Keratinocyte (primary cell): Measurements from ENCODE around the gene ACACA. TPM values are rescaled to one million over a fixed set of nuclear protein-coding genes. Genes with fewer than 3 reads are reported as not detected.

Experiments
- DNase-seq: peaks from one replicate; pipeline ENCODE4 v3.0.0-alpha.2; 2011; ENCODE audit warnings: low read depth, missing footprints, low spot score
- FAIRE-seq: peaks from 2 replicates; lab custom pipeline; 2011; peaks lifted over from hg19 to GRCh38; lab: Jason Lieb, UNC
- H2AFZ ChIP-seq: 2 replicates; pipeline ENCODE4 v1.6.0; 2012; ENCODE audit warnings: low read length, control low read depth, inconsistent platforms; ENCODE audit not compliant: control insufficient read depth
- H3K27ac ChIP-seq: 2 replicates; pipeline ENCODE4 v1.5.1; 2011; ENCODE audit warnings: low read length; ENCODE audit not compliant: control insufficient read depth, insufficient read depth
- H3K27me3 ChIP-seq: 3 replicates; pipeline ENCODE4 v1.6.0; 2011; ENCODE audit warnings: low read length; ENCODE audit not compliant: control insufficient read depth, insufficient read depth; ENCODE audit errors: extremely low read depth
- H3K36me3 ChIP-seq, 2 experiments: 2 replicates in 1 of 2; 3 replicates in 1 of 2; pipeline ENCODE4 v1.5.1; 2011; ENCODE audit warnings: low read length in 2 of 2, mild to moderate bottlenecking in 1 of 2; ENCODE audit not compliant: control insufficient read depth in 2 of 2, insufficient read depth in 2 of 2; ENCODE audit errors: extremely low read depth in 1 of 2
- H3K4me1 ChIP-seq: 3 replicates; pipeline ENCODE4 v1.5.1; 2011; ENCODE audit warnings: low read length; ENCODE audit not compliant: control insufficient read depth, insufficient read depth; ENCODE audit errors: extremely low read depth
- H3K4me2 ChIP-seq: 3 replicates; pipeline ENCODE4 v1.6.0; 2011; ENCODE audit warnings: low read depth, low read length; ENCODE audit not compliant: control insufficient read depth, insufficient read depth; ENCODE audit errors: extremely low read depth
- H3K4me3 ChIP-seq, 3 experiments: fragments of 200-600 bp in 1 of 3; sonication (generic) in 1 of 3; 2 replicates in 2 of 3; 3 replicates in 1 of 3; pipeline ENCODE4 v1.5.1; 2011 to 2016; ENCODE audit warnings: low read length in 3 of 3, mild to moderate bottlenecking in 3 of 3, control low read depth in 2 of 3, inconsistent platforms in 1 of 3, low read depth in 1 of 3, mixed read lengths in 1 of 3, mixed run types in 1 of 3, moderate library complexity in 1 of 3; ENCODE audit not compliant: control insufficient read depth in 2 of 3, insufficient read depth in 2 of 3; ENCODE audit errors: extremely low read depth in 1 of 3
- H3K79me2 ChIP-seq: 2 replicates; pipeline ENCODE4 v1.6.0; 2012; ENCODE audit warnings: low read length; ENCODE audit not compliant: control insufficient read depth, insufficient read depth
- H3K9ac ChIP-seq: 3 replicates; pipeline ENCODE4 v1.6.0; 2011; ENCODE audit warnings: low read length; ENCODE audit not compliant: control insufficient read depth, insufficient read depth; ENCODE audit errors: extremely low read depth
- H3K9me1 ChIP-seq: 3 replicates; pipeline ENCODE4 v1.6.0; 2011; ENCODE audit warnings: low read length; ENCODE audit not compliant: control insufficient read depth, insufficient read depth; ENCODE audit errors: extremely low read depth
- H3K9me3 ChIP-seq: 2 replicates; pipeline ENCODE4 v1.5.1; 2012; ENCODE audit warnings: low read depth, low read length; ENCODE audit not compliant: control insufficient read depth
- H4K20me1 ChIP-seq: 3 replicates; pipeline ENCODE4 v1.6.0; 2011; ENCODE audit warnings: low read length; ENCODE audit not compliant: control insufficient read depth, insufficient read depth; ENCODE audit errors: extremely low read depth
- EZH2 ChIP-seq: IDR thresholded peaks from one replicate; pipeline ENCODE4 v1.6.1; 2012; ENCODE audit warnings: inconsistent platforms, mild to moderate bottlenecking, low read length, moderate library complexity
- dilution Hi-C: fragments of 300-500 bp; cut with MboI; formaldehyde crosslinking; loops from one replicate; pipeline ENCODE4 v1.7.0; 2020; ENCODE audit warnings: low sequenced_read_pairs; ENCODE audit not compliant: extremely low pct_ligation_motif_present
- polyA plus RNA-seq, 5 experiments: library from polyadenylated mRNA; depleted of rRNA in 3 of 5; stranded (reverse) in 3 of 5; stranded (forward) in 1 of 5; unstranded in 1 of 5; fragments of >200 nt; gene quantifications; 1 replicate in 1 of 5; 2 replicates in 3 of 5; 3 replicates in 1 of 5; pipeline versions ENCODE4 v1.2.1 to v1.2.3, GENCODE V29; 2011 to 2012; ENCODE audit warnings: missing spikeins in 2 of 5, low read depth in 1 of 5, low replicate concordance in 1 of 5
- TF ChIP-seq, protein P1 (sequence below), 3 experiments: IDR thresholded peaks in 1 of 3; conservative IDR thresholded peaks in 1 of 3; optimal IDR thresholded peaks in 1 of 3; 2 replicates in 2 of 3; 3 replicates in 1 of 3; pipeline versions ENCODE3 to v1.5.1; 2011; ENCODE audit warnings: low read length in 3 of 3, mild to moderate bottlenecking in 3 of 3, moderate library complexity in 2 of 3, control low read depth in 1 of 3, inconsistent platforms in 1 of 3; ENCODE audit not compliant: insufficient read depth in 2 of 3; ENCODE audit errors: extremely low read depth in 1 of 3

Gene ACACA
- polyA plus RNA-seq, 1 donor (not counting 4 experiments of a cell fraction or from before 2014, with no cell fraction given): 85.8 TPM

DNA sequence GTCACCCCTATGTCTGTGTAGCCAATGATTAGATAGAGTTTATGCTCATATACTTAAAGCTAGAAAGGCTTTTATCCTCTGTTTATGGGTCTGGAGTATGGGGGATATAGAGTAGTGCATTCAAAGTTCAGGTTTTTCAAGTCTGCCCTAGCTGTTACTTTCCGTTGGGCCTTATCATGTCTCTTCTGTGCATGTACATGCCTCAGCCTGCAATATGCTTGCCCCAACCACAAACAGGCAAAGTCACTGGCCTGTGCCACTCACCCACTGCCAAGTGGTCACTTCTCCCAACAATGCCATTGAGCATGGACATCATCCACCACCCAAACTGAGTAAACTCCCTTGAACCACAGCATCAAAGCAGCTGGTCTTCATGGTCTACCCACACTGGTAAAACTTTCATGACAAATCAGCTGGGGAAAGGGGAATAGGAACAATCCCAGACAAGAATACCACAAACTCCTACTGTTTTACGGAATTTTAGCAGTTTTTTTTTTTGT is 101.2 kb downstream of the ACACA start:
- dilution Hi-C loops: no loop called here
- H3K4me2 ChIP-seq: peak overlapping the region; percentile 63
- H3K9me3 ChIP-seq: no peaks in the 10 kb centered on the region
- no peaks in the 10 kb centered on the region for H3K27me3 ChIP-seq
- H4K20me1 ChIP-seq: peaks cover 2% of the 10 kb centered on the region
- H2AFZ ChIP-seq: no peak overlapping the region
- H3K4me1 ChIP-seq: peaks cover 34% of the 10 kb centered on the region
- DNase-seq: peak; percentile 19
- peaks cover 33% of the 10 kb centered on the region for H3K79me2 ChIP-seq
- no peaks in the 10 kb centered on the region for H3K36me3 ChIP-seq
- peaks cover 3% of the 10 kb centered on the region for H3K9me1 ChIP-seq
- FAIRE-seq: no peak
- H3K9ac ChIP-seq: no peak overlapping the region
- no peak overlapping the region for H3K4me3 ChIP-seq
- no peak for TF ChIP-seq EZH2
- TF ChIP-seq, protein P1, sequence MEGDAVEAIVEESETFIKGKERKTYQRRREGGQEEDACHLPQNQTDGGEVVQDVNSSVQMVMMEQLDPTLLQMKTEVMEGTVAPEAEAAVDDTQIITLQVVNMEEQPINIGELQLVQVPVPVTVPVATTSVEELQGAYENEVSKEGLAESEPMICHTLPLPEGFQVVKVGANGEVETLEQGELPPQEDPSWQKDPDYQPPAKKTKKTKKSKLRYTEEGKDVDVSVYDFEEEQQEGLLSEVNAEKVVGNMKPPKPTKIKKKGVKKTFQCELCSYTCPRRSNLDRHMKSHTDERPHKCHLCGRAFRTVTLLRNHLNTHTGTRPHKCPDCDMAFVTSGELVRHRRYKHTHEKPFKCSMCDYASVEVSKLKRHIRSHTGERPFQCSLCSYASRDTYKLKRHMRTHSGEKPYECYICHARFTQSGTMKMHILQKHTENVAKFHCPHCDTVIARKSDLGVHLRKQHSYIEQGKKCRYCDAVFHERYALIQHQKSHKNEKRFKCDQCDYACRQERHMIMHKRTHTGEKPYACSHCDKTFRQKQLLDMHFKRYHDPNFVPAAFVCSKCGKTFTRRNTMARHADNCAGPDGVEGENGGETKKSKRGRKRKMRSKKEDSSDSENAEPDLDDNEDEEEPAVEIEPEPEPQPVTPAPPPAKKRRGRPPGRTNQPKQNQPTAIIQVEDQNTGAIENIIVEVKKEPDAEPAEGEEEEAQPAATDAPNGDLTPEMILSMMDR (optimal IDR thresholded peaks at IDR 0.05 in 1 of 3, IDR thresholded peaks at IDR 0.05 in 1 of 3, conservative IDR thresholded peaks at IDR 0.05 in 1 of 3; ENCODE audit: extremely low read depth in 1 of 3, insufficient read depth in 2 of 3, low read length in 3 of 3): no peak
- no peak overlapping the region for H3K27ac ChIP-seq

DNA sequence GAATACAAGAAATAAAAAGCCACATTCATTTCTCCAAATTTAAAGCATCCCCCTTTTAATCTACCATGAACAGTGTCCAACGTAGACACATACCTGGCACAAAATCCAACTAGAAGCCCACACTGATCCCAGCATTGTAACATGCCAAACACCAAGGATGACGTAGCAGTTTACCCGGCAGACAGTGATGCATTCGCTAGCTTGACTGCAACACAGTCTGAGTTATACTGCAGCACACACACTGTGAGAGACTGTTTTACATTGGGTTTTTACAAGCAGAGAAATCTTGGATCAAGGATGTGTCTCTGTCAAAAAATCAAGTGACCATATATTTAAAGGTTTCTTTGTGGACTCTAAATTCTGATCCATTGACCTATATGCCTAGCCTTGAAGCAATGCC is 105.3 kb downstream of the ACACA start:
- no peak overlapping the region for H3K4me3 ChIP-seq
- H3K79me2 ChIP-seq: peaks cover 40% of the 10 kb centered on the region
- DNase-seq: no peak
- no peaks in the 10 kb centered on the region for H3K9me1 ChIP-seq
- H2AFZ ChIP-seq: no peak overlapping the region
- peaks cover 2% of the 10 kb centered on the region for H4K20me1 ChIP-seq
- no peaks in the 10 kb centered on the region for H3K27me3 ChIP-seq
- H3K27ac ChIP-seq: peak overlapping the region; percentile 31
- no peak for FAIRE-seq
- TF ChIP-seq, protein P1 (optimal IDR thresholded peaks at IDR 0.05 in 1 of 3, IDR thresholded peaks at IDR 0.05 in 1 of 3, conservative IDR thresholded peaks at IDR 0.05 in 1 of 3; ENCODE audit: extremely low read depth in 1 of 3, insufficient read depth in 2 of 3, low read length in 3 of 3): no peak
- TF ChIP-seq EZH2: no peak
- dilution Hi-C loops: no loop called here
- H3K36me3 ChIP-seq: no peaks in the 10 kb centered on the region
- peak overlapping the region; percentile 65 for H3K4me2 ChIP-seq
- no peak overlapping the region for H3K9ac ChIP-seq
- no peaks in the 10 kb centered on the region for H3K9me3 ChIP-seq
- H3K4me1 ChIP-seq: peaks cover 44% of the 10 kb centered on the region
